Breast epithelium (tissue), 4 donors: ENCODE results near the gene RRH. TPM values are rescaled to one million over a fixed set of nuclear protein-coding genes. Genes with fewer than 3 reads are reported as not detected.

Experiments
- DNase-seq, 2 donors: peaks; one replicate each; pipeline ENCODE4 v3.0.0-alpha.2; 2019; ENCODE audit warnings: low spot score in 2 of 2
- H3K27ac ChIP-seq, 2 donors: fragments of 200-600 bp; sonication (generic) in 1 of 2; one replicate each; pipeline ENCODE4 v1.5.1; 2016 to 2019; ENCODE audit warnings: mild to moderate bottlenecking in 1 of 2
- H3K27me3 ChIP-seq, 2 donors: fragments of 200-600 bp; sonication (generic) in 1 of 2; one replicate each; pipeline versions ENCODE4 v1.5.1 to v1.6.0; 2017 to 2019; ENCODE audit warnings: control low read depth in 1 of 2, mild to moderate bottlenecking in 1 of 2
- H3K36me3 ChIP-seq: fragments of 200-600 bp; one replicate; pipeline ENCODE4 v1.5.1; 2019
- H3K4me1 ChIP-seq, 2 donors: fragments of 200-600 bp; sonication (generic); one replicate each; pipeline ENCODE4 v1.5.1; 2016 to 2019; ENCODE audit warnings: control low read depth in 1 of 2
- H3K4me3 ChIP-seq, 3 donors: fragments of 200-600 bp; sonication (generic); 1 replicate in 2 of 3; 2 replicates in 1 of 3; pipeline ENCODE4 v1.5.1; 2016 to 2019; ENCODE audit warnings: mild to moderate bottlenecking in 3 of 3, moderate library complexity in 2 of 3
- H3K9me3 ChIP-seq, 2 donors: fragments of 200-600 bp; sonication (generic) in 1 of 2; one replicate each; pipeline ENCODE4 v1.5.1; 2016 to 2019; ENCODE audit warnings: control low read depth in 1 of 2
- POLR2A ChIP-seq: fragments of 450-650 bp; IDR thresholded peaks from one replicate; pipeline ENCODE4 v1.6.1; 2016; ENCODE audit warnings: antibody characterized with exemption, mild to moderate bottlenecking, moderate library complexity
- POLR2AphosphoS5 ChIP-seq, 3 donors: sonication (generic); formaldehyde crosslinking; IDR thresholded peaks; one replicate each; pipeline ENCODE4 v1.6.1; 2017; ENCODE audit warnings: antibody characterized with exemption in 3 of 3
- intact Hi-C: fragments of 100-400 bp; cut with DNase I; formaldehyde crosslinking; loops from one replicate; pipeline ENCODE4 v1.15.1; 2023; ENCODE audit warnings: low total_unique reads
- total RNA-seq, 3 donors: library from RNA; depleted of rRNA; stranded (reverse); fragments of >200 nt; gene quantifications; one replicate each; pipeline ENCODE4 v1.1.0, GENCODE V29; 2016
- TF ChIP-seq, protein P1 (sequence below), 3 donors: fragments of 450-650 bp; IDR thresholded peaks; one replicate each; pipeline ENCODE4 v1.5.1; 2016 to 2017; ENCODE audit warnings: antibody characterized with exemption in 3 of 3, mild to moderate bottlenecking in 3 of 3, moderate library complexity in 3 of 3

RRH gene
- total RNA-seq, 3 donors from 2014 or later: 0.66 to 0.73 TPM; not detected in 1

GRCh38 chr4:109887071-109887470 lies 59.3 kb downstream of the RRH start:
- DNase-seq: no peak
- Histone ChIP-seq H3K27ac (no peak overlapping the region), H3K4me1 (no peaks in the 10 kb centered on the region), H3K27me3 (no peaks in the 10 kb centered on the region), H3K4me3 (no peak overlapping the region), H3K36me3 (no peaks in the 10 kb centered on the region), H3K9me3 (no peaks in the 10 kb centered on the region)
- TF ChIP-seq POLR2AphosphoS5 (IDR thresholded peaks at IDR 0.05) (no peak), POLR2A (no peak)
- TF ChIP-seq, protein P1, sequence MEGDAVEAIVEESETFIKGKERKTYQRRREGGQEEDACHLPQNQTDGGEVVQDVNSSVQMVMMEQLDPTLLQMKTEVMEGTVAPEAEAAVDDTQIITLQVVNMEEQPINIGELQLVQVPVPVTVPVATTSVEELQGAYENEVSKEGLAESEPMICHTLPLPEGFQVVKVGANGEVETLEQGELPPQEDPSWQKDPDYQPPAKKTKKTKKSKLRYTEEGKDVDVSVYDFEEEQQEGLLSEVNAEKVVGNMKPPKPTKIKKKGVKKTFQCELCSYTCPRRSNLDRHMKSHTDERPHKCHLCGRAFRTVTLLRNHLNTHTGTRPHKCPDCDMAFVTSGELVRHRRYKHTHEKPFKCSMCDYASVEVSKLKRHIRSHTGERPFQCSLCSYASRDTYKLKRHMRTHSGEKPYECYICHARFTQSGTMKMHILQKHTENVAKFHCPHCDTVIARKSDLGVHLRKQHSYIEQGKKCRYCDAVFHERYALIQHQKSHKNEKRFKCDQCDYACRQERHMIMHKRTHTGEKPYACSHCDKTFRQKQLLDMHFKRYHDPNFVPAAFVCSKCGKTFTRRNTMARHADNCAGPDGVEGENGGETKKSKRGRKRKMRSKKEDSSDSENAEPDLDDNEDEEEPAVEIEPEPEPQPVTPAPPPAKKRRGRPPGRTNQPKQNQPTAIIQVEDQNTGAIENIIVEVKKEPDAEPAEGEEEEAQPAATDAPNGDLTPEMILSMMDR (IDR thresholded peaks at IDR 0.05): no peak
- intact Hi-C loops: no loop called here

DNA sequence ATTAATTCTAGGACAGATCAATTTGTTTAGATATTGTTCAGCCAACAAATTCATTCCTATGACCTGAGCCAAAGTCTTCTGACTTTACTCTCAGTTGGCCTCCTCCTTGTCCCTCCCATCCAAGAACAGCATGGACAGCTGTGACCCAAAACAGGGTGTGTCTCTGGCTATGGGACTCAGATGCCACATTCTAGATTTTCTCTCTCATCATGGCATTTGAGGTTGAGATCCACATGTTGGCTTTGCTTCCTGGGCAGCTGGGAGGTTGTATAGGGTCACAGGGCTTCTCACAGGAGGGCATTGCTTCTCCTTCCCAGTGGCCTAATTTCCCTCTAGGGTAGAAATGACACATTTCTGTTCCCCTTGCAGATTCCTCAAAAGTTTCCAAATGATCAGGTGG lies 62.3 kb downstream of the RRH start:
- Histone ChIP-seq H3K36me3 (no peaks in the 10 kb centered on the region), H3K4me3 (no peak overlapping the region), H3K27ac (no peak overlapping the region), H3K9me3 (no peaks in the 10 kb centered on the region), H3K4me1 (no peaks in the 10 kb centered on the region), H3K27me3 (no peaks in the 10 kb centered on the region)
- DNase-seq: no peak
- TF ChIP-seq, protein P1 (IDR thresholded peaks at IDR 0.05): no peak
- TF ChIP-seq POLR2AphosphoS5 (IDR thresholded peaks at IDR 0.05) (no peak), POLR2A (no peak)
- intact Hi-C loops: no loop called here

Other genes starting within 250 kb of the RRH start
- gene CASP6, start 124.5 kb upstream of the RRH start, total RNA-seq: 10 to 100 TPM; 18.6 to 39.1 (median 24.9) TPM
- 10 to 100 TPM; 23.3 to 24.6 (median 23.7) TPM for gene PLA2G12A, start 97.9 kb upstream of the RRH start, total RNA-seq
- 10 to 100 TPM; 15.8 to 56.5 (median 32.1) TPM for gene CFI, start 26.0 kb upstream of the RRH start, total RNA-seq
- 1 to 10 TPM; 6.1 to 7.9 (median 7.9) TPM for gene GAR1, start 12.2 kb upstream of the RRH start, total RNA-seq
- gene LRIT3, start 20.1 kb downstream of the RRH start, total RNA-seq: under 1 TPM; 0.16 to 0.66 (median 0.59) TPM
- gene EGF, start 84.9 kb downstream of the RRH start, total RNA-seq: 10 to 100 TPM in 2 of 3 donors, not detected in 1; 12.5 to 15.5 TPM